GM12873 (cell line): Measurements from ENCODE around the gene TLX2.

Experiments
- CTCF ChIP-seq: IDR thresholded peaks from 2 replicates; pipeline ENCODE4 v1.5.1; 2012; ENCODE audit warnings: low read depth, mild to moderate bottlenecking, moderate library complexity, low read length, control low read depth; ENCODE audit not compliant: insufficient read depth; ENCODE audit errors: missing control alignments

The TLX2 gene

GRCh38 chr2:74481431-74481830 lies 32.8 kb upstream of the TLX2 start:
- no peak for TF ChIP-seq CTCF

GRCh38 chr2:74481961-74482800 lies 32.1 kb upstream of the TLX2 start:
- peak; percentile 14 for TF ChIP-seq CTCF

- peak; percentile 94 for TF ChIP-seq CTCF
Measured at GRCh38 chr2:74482801-74483674, 31.2 kb upstream of the TLX2 start, which contains the start of the genes CCDC142 and TTC31. Gene CCDC142, minus strand, starts transcription at chr2:74482998. Its CDS starts 161 bp downstream, at chr2:74482837. Gene TTC31, plus strand, starts transcription at chr2:74483081. Its CDS starts 15 bp downstream, at chr2:74483096.

GRCh38 chr2:74486141-74486540 lies 28.1 kb upstream of the TLX2 start:
- TF ChIP-seq CTCF = no peak

GRCh38 chr2:74488643-74489481 lies 25.4 kb upstream of the TLX2 start:
- TF ChIP-seq CTCF = no peak

GRCh38 chr2:74489906-74490305 lies 24.3 kb upstream of the TLX2 start:
- TF ChIP-seq CTCF = no peak
